Stomach smooth muscle (tissue), 2 donors: ENCODE results near the gene PAIP1.

Experiments used
- H3K27ac ChIP-seq: one replicate; pipeline ENCODE4 v1.7.0; 2013; ENCODE audit warnings: mild to moderate bottlenecking, low read length, inconsistent platforms
- H3K27me3 ChIP-seq, 2 donors: one replicate each; pipeline ENCODE4 v1.7.0; 2013; ENCODE audit warnings: low read length in 2 of 2; ENCODE audit not compliant: insufficient read depth in 2 of 2, control insufficient read depth in 1 of 2
- H3K36me3 ChIP-seq, 2 donors: one replicate each; pipeline ENCODE4 v1.7.0; 2013; ENCODE audit warnings: low read length in 2 of 2; ENCODE audit not compliant: control insufficient read depth in 2 of 2, insufficient read depth in 2 of 2
- H3K4me1 ChIP-seq: one replicate; pipeline ENCODE4 v1.7.0; 2013; ENCODE audit warnings: low read length; ENCODE audit not compliant: control insufficient read depth, insufficient read depth
- H3K4me3 ChIP-seq, 2 donors: one replicate each; pipeline ENCODE4 v1.7.0; 2013; ENCODE audit warnings: low read length in 2 of 2
- H3K9ac ChIP-seq, 2 donors: one replicate each; pipeline ENCODE4 v1.7.0; 2013; ENCODE audit warnings: low read length in 2 of 2, mild to moderate bottlenecking in 1 of 2
- H3K9me3 ChIP-seq, 2 donors: one replicate each; pipeline ENCODE4 v1.7.0; 2013; ENCODE audit warnings: low read length in 2 of 2; ENCODE audit not compliant: control insufficient read depth in 2 of 2
- donor health status: healthy.
- donor health status: Pancreatic carcinoma.

PAIP1 gene

GRCh38 chr5:43484106-43484849 is 72.6 kb downstream of the PAIP1 start:
- no peaks in the 10 kb centered on the region for H3K36me3 ChIP-seq
- H3K4me3 ChIP-seq = peak overlapping the region; percentile 87 to 90
- peak overlapping the region; percentile 97 to 98 for H3K9ac ChIP-seq
- no peaks in the 10 kb centered on the region for H3K9me3 ChIP-seq
- H3K27me3 ChIP-seq = no peaks in the 10 kb centered on the region
- peaks cover 14% of the 10 kb centered on the region for H3K4me1 ChIP-seq
- peak overlapping the region; percentile 98 for H3K27ac ChIP-seq

GRCh38 chr5:43483298-43484105 is 73.4 kb downstream of the PAIP1 start, which contains the start of gene TMEM267:
TMEM267 (minus strand) TSS chr5:43483865; CDS start chr5:43453969, 29,896 bp downstream.
- H3K4me1 ChIP-seq = peaks cover 14% of the 10 kb centered on the region
- H3K27ac ChIP-seq = peak within 1 kb of the TSS; percentile 98
- peak within 1 kb of the TSS; percentile 87 to 90 for H3K4me3 ChIP-seq
- no peaks in the 10 kb centered on the region for H3K27me3 ChIP-seq
- H3K9me3 ChIP-seq = no peaks in the 10 kb centered on the region
- H3K9ac ChIP-seq = peak within 1 kb of the TSS; percentile 97 to 98
- H3K36me3 ChIP-seq = no peaks in the 10 kb centered on the region

- peak overlapping the region; percentile 98 for H3K27ac ChIP-seq
- peaks cover 14% of the 10 kb centered on the region for H3K4me1 ChIP-seq
- H3K27me3 ChIP-seq = no peaks in the 10 kb centered on the region
- H3K9ac ChIP-seq = peak overlapping the region; percentile 88 to 97
- no peaks in the 10 kb centered on the region for H3K36me3 ChIP-seq
- H3K4me3 ChIP-seq = peak overlapping the region; percentile 87 to 90
- no peaks in the 10 kb centered on the region for H3K9me3 ChIP-seq
These were observed 74.2 kb downstream of the PAIP1 start for GRCh38 chr5:43482490-43483297.
